ENCODE results near the gene ROR1. TPM values are rescaled to one million over a fixed set of nuclear protein-coding genes. Genes with fewer than 3 reads are reported as not detected.

ROR1 gene
- total RNA-seq, 1 donor from 2014 or later, result 12.3 TPM

- DNase-seq (ENCODE audit: low spot score), result no peak
Measured at GRCh38 chr1:63906047-63906704, 132.4 kb downstream of the ROR1 start.

GRCh38 chr1:63907051-63907450, 133.2 kb downstream of the ROR1 start:
- DNase-seq (ENCODE audit: low spot score), result no peak

- no peak for DNase-seq (ENCODE audit: low spot score)
Measured at GRCh38 chr1:63908016-63908415, 134.2 kb downstream of the ROR1 start.

- no peak for DNase-seq (ENCODE audit: low spot score)
Measured at GRCh38 chr1:63909526-63909925, 135.7 kb downstream of the ROR1 start.

- DNase-seq (ENCODE audit: low spot score), result no peak
Measured at GRCh38 chr1:63911049-63911448, 137.2 kb downstream of the ROR1 start.

- no peak for DNase-seq (ENCODE audit: low spot score)
Measured at GRCh38 chr1:63912643-63913042, 138.8 kb downstream of the ROR1 start.

- no peak for DNase-seq (ENCODE audit: low spot score)
Measured at GRCh38 chr1:63913533-63913932, 139.7 kb downstream of the ROR1 start.

GRCh38 chr1:63914241-63914640, 140.4 kb downstream of the ROR1 start:
- no peak for DNase-seq (ENCODE audit: low spot score)

GRCh38 chr1:63914706-63915105, 140.9 kb downstream of the ROR1 start:
- DNase-seq (ENCODE audit: low spot score), result no peak

GRCh38 chr1:63915121-63915520, 141.3 kb downstream of the ROR1 start:
- no peak for DNase-seq (ENCODE audit: low spot score)

GRCh38 chr1:63916485-63917360, 142.9 kb downstream of the ROR1 start:
- no peak for DNase-seq (ENCODE audit: low spot score)

GRCh38 chr1:63917571-63918417, 144.0 kb downstream of the ROR1 start:
- DNase-seq (ENCODE audit: low spot score), result no peak

- no peak for DNase-seq (ENCODE audit: low spot score)
Measured at GRCh38 chr1:63918418-63918945, 144.7 kb downstream of the ROR1 start.

GRCh38 chr1:63920154-63921117, 146.6 kb downstream of the ROR1 start:
- DNase-seq (ENCODE audit: low spot score), result no peak

GRCh38 chr1:63921359-63921758, 147.5 kb downstream of the ROR1 start:
- no peak for DNase-seq (ENCODE audit: low spot score)

- DNase-seq (ENCODE audit: low spot score), result no peak
Measured at GRCh38 chr1:63921802-63922201, 148.0 kb downstream of the ROR1 start.

GRCh38 chr1:63922848-63923247, 149.0 kb downstream of the ROR1 start:
- no peak for DNase-seq (ENCODE audit: low spot score)

GRCh38 chr1:63923302-63923701, 149.5 kb downstream of the ROR1 start:
- DNase-seq (ENCODE audit: low spot score), result no peak

GRCh38 chr1:63924600-63924999, 150.8 kb downstream of the ROR1 start:
- no peak for DNase-seq (ENCODE audit: low spot score)
